ENCODE data around the gene PCNX3.

- TF ChIP-seq CTCF (IDR thresholded peaks at IDR 0.05; ENCODE audit: insufficient read depth, low read depth, low read length), result no peak
- no peak for TF ChIP-seq EZH2 (IDR thresholded peaks at IDR 0.05; ENCODE audit: insufficient read depth, low read length)
These were observed 57.4 kb downstream of the PCNX3 start for GRCh38 chr11:65672982-65673381.
